ENCODE measurements around the gene GBGT1.

Gene GBGT1

GRCh38 chr9:133142684-133143622 lies 20.8 kb downstream of the GBGT1 start:
- no peak for DNase-seq

GRCh38 chr9:133141833-133142595 lies 21.7 kb downstream of the GBGT1 start:
- DNase-seq, result no peak

GRCh38 chr9:133140606-133141005 lies 23.1 kb downstream of the GBGT1 start:
- DNase-seq, result no peak

GRCh38 chr9:133140174-133140505 lies 23.6 kb downstream of the GBGT1 start:
- DNase-seq, result no peak

GRCh38 chr9:133139246-133140173 lies 24.2 kb downstream of the GBGT1 start:
- no peak for DNase-seq

- DNase-seq, result no peak
Measured at GRCh38 chr9:133137451-133138231, 26.1 kb downstream of the GBGT1 start.

- no peak for DNase-seq
Measured at GRCh38 chr9:133135146-133135745, 28.5 kb downstream of the GBGT1 start.

GRCh38 chr9:133134388-133135145 lies 29.1 kb downstream of the GBGT1 start:
- DNase-seq, result no peak

- peak; percentile 77 for DNase-seq
Measured at GRCh38 chr9:133133681-133134387, 29.9 kb downstream of the GBGT1 start.

GRCh38 chr9:133132174-133132573 lies 31.5 kb downstream of the GBGT1 start:
- DNase-seq, result no peak

- no peak for DNase-seq
Measured at GRCh38 chr9:133131506-133131905, 32.2 kb downstream of the GBGT1 start.

- DNase-seq, result no peak
Measured at GRCh38 chr9:133130685-133131244, 32.9 kb downstream of the GBGT1 start.

GRCh38 chr9:133129001-133129795 lies 34.5 kb downstream of the GBGT1 start:
- DNase-seq, result no peak

GRCh38 chr9:133128152-133128551 lies 35.6 kb downstream of the GBGT1 start:
- DNase-seq, result no peak

GRCh38 chr9:133127340-133127981 lies 36.3 kb downstream of the GBGT1 start:
- DNase-seq, result no peak

- DNase-seq, result no peak
Measured at GRCh38 chr9:133126697-133127339, 36.9 kb downstream of the GBGT1 start.

- no peak for DNase-seq
Measured at GRCh38 chr9:133125941-133126696, 37.6 kb downstream of the GBGT1 start.

Measured in NCI-H2107 (cell line).